GM12878 (cell line): ENCODE data around the gene CHRNE. TPM values are rescaled to one million over a fixed set of nuclear protein-coding genes. Genes with fewer than 3 reads are reported as not detected.

Experiments used
- BCL11A ChIP-seq: IDR thresholded peaks from 2 replicates; pipeline ENCODE4 v1.6.1; 2011; ENCODE audit warnings: low read depth, low read length
- BHLHE40 ChIP-seq, 2 experiments: fragments of 450-650 bp in 1 of 2; IDR thresholded peaks; 2 replicates each; pipeline ENCODE4 v1.6.1; 2011 to 2017; ENCODE audit warnings: low read depth in 2 of 2, borderline replicate concordance in 1 of 2, improper control_type of control experiment in 1 of 2, low read length in 1 of 2, mild to moderate bottlenecking in 1 of 2
- CBX5 ChIP-seq: sonication (generic); IDR thresholded peaks from 2 replicates; pipeline ENCODE4 v1.6.1; 2016; ENCODE audit warnings: low read depth, moderate library complexity, mild to moderate bottlenecking, inconsistent platforms
- CEBPZ ChIP-seq: fragments of 150-350 bp; IDR thresholded peaks from 2 replicates; pipeline ENCODE4 v1.6.1; 2016; ENCODE audit warnings: low read depth, low read length
- CHD2 ChIP-seq: IDR thresholded peaks from 2 replicates; pipeline ENCODE4 v1.6.1; 2011; ENCODE audit warnings: low read depth, low read length, improper control_type of control experiment, borderline replicate concordance
- FOS ChIP-seq: IDR thresholded peaks from 3 replicates; pipeline ENCODE4 v1.6.1; 2011; ENCODE audit warnings: borderline replicate concordance; ENCODE audit not compliant: insufficient read length; ENCODE audit errors: extremely low read depth
- KAT2A ChIP-seq: conservative IDR thresholded peaks from 2 replicates; pipeline ENCODE4 v1.6.1; 2011; ENCODE audit warnings: low read depth, low read length; ENCODE audit not compliant: control insufficient read depth
- LARP7 ChIP-seq: fragments of 450-650 bp; IDR thresholded peaks from 2 replicates; pipeline ENCODE4 v1.6.1; 2017; ENCODE audit warnings: mild to moderate bottlenecking
- MTA2 ChIP-seq: fragments of 450-650 bp; IDR thresholded peaks from 2 replicates; pipeline ENCODE4 v1.6.1; 2016; ENCODE audit warnings: low read depth, mild to moderate bottlenecking, moderate library complexity
- NFXL1 ChIP-seq: fragments of 450-650 bp; IDR thresholded peaks from 2 replicates; pipeline ENCODE4 v1.6.1; 2017; ENCODE audit warnings: antibody characterized with exemption, mild to moderate bottlenecking, borderline replicate concordance
- NFYB ChIP-seq: IDR thresholded peaks from 2 replicates; pipeline ENCODE4 v1.6.1; 2011; ENCODE audit warnings: low read depth, mild to moderate bottlenecking, low read length, improper control_type of control experiment, moderate library complexity; ENCODE audit not compliant: insufficient read depth
- POLR2AphosphoS2 ChIP-seq: IDR thresholded peaks from 2 replicates; pipeline ENCODE4 v1.6.1; 2011; ENCODE audit warnings: low read depth, mild to moderate bottlenecking, low read length, improper control_type of control experiment, moderate library complexity
- RUNX3 ChIP-seq: IDR thresholded peaks from 2 replicates; pipeline ENCODE4 v1.6.1; 2012; ENCODE audit warnings: low read length, inconsistent platforms
- SREBF1 ChIP-seq: IDR thresholded peaks from 2 replicates; pipeline ENCODE4 v1.6.1; 2012; ENCODE audit warnings: mild to moderate bottlenecking, low read length
- SRF ChIP-seq, 2 experiments: IDR thresholded peaks; 2 replicates each; pipeline ENCODE4 v1.6.1; 2011; ENCODE audit warnings: low read depth in 2 of 2, low read length in 2 of 2, mild to moderate bottlenecking in 1 of 2, moderate library complexity in 1 of 2
- polyA plus RNA-seq, 11 experiments: library from polyadenylated mRNA; depleted of rRNA in 4 of 11; unstranded in 6 of 11; stranded (reverse) in 5 of 11; fragments of >200 nt; fragmentation: Nextera tagmentation in 4 of 11; fragmentation: Illumina TruSeq in 1 of 11; extraction: Ambion mirVana in 4 of 11; extraction: Trizol in 1 of 11; gene quantifications; 1 replicate in 1 of 11; 2 replicates in 10 of 11; pipeline versions ENCODE4 v1.2.1 to v1.2.3, GENCODE V29; 2011 to 2016; ENCODE audit warnings: inconsistent platforms in 2 of 11, missing spikeins in 2 of 11, low read depth in 1 of 11
- total RNA-seq, 4 experiments: library from RNA; depleted of rRNA in 3 of 4; stranded (reverse); fragments of >200 nt in 3 of 4; fragmentation: Illumina TruSeq in 1 of 4; extraction: Trizol in 1 of 4; gene quantifications; 2 replicates each; pipeline versions ENCODE4 v1.2.1 to v1.2.3, GENCODE V29; 2013 to 2021
- TF ChIP-seq, protein P1 (sequence below): fragments of 450-650 bp; IDR thresholded peaks from 2 replicates; pipeline ENCODE4 v1.6.1; 2018; ENCODE audit warnings: mild to moderate bottlenecking, low read depth, moderate library complexity; ENCODE audit not compliant: partially characterized antibody
- TF ChIP-seq, protein P2 (sequence below): IDR thresholded peaks from 2 replicates; pipeline ENCODE4 v1.6.1; 2011; ENCODE audit warnings: borderline replicate concordance, low read depth, mild to moderate bottlenecking, moderate library complexity, mixed read lengths, low read length; ENCODE audit not compliant: insufficient read depth; ENCODE audit errors: extremely low read length
- TF ChIP-seq, protein P3 (sequence below): fragments of 450-650 bp; IDR thresholded peaks from 2 replicates; pipeline ENCODE4 v1.6.1; 2017; ENCODE audit warnings: mild to moderate bottlenecking, moderate library complexity

Gene CHRNE
- total and polyA plus RNA-seq, 10 of the 15 experiments (the other 5 are each of a cell fraction or from before 2014, with no cell fraction given), result 0.05 to 0.11 (median 0.08) TPM; not detected in 6

DNA sequence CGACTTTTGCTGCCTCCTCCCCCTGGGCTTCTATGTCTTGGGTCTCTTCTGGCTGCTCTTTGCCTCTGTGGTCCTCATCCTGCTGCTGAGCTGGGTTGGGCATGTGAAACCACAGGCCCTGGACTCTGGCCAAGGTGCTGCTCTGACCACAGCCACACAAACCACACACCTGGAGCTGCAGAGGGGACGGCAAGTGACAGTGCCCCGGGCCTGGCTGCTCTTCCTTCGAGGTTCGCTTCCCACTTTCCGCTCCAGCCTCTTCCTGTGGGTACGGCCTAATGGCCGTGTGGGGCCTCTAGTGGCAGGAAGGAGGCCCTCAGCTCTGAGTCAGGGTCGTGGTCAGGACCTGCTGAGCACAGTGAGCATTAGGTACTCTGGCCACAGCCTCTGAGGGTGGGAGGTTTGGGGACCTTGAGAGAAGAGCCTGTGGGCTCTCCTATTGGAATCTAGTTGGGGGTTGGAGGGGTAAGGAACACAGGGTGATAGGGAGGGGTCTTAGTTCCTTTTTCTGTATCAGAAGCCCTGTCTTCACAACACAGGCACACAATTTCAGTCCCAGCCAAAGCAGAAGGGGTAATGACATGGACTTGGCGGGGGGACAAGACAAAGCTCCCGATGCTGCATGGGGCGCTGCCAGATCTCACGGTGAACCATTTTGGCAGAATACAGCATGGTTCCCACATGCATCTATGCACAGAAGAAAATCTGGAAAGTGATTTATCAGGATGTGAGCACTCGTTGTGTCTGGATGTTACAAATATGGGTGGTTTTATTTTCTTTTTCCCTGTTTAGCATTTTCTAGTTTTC lies 31.5 kb upstream of the CHRNE start (continued):
- TF ChIP-seq KAT2A (no peak), BHLHE40 (IDR thresholded peaks at IDR 0.05; ENCODE audit: borderline replicate concordance in 1 of 2, low read depth in 2 of 2, low read length in 1 of 2) (peak in 1 of 2 experiments; percentile 60; a peak in 2 of 4 replicates), POLR2AphosphoS2 (peak; percentile 57; the same call in 1 of the 2 replicates), MTA2 (no peak), RUNX3 (peak; percentile 96), NFYB (no peak), NFXL1 (no peak), LARP7 (no peak), BCL11A (no peak), FOS (no peak), CHD2 (no peak), CBX5 (no peak), CEBPZ (no peak), SREBF1 (no peak), SRF (IDR thresholded peaks at IDR 0.05; ENCODE audit: low read depth in 2 of 2, low read length in 2 of 2) (no peak)
- TF ChIP-seq, protein P1, sequence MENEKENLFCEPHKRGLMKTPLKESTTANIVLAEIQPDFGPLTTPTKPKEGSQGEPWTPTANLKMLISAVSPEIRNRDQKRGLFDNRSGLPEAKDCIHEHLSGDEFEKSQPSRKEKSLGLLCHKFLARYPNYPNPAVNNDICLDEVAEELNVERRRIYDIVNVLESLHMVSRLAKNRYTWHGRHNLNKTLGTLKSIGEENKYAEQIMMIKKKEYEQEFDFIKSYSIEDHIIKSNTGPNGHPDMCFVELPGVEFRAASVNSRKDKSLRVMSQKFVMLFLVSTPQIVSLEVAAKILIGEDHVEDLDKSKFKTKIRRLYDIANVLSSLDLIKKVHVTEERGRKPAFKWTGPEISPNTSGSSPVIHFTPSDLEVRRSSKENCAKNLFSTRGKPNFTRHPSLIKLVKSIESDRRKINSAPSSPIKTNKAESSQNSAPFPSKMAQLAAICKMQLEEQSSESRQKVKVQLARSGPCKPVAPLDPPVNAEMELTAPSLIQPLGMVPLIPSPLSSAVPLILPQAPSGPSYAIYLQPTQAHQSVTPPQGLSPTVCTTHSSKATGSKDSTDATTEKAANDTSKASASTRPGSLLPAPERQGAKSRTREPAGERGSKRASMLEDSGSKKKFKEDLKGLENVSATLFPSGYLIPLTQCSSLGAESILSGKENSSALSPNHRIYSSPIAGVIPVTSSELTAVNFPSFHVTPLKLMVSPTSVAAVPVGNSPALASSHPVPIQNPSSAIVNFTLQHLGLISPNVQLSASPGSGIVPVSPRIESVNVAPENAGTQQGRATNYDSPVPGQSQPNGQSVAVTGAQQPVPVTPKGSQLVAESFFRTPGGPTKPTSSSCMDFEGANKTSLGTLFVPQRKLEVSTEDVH, result no peak
- TF ChIP-seq, protein P2, sequence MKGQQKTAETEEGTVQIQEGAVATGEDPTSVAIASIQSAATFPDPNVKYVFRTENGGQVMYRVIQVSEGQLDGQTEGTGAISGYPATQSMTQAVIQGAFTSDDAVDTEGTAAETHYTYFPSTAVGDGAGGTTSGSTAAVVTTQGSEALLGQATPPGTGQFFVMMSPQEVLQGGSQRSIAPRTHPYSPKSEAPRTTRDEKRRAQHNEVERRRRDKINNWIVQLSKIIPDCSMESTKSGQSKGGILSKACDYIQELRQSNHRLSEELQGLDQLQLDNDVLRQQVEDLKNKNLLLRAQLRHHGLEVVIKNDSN, result no peak
- TF ChIP-seq, protein P3, sequence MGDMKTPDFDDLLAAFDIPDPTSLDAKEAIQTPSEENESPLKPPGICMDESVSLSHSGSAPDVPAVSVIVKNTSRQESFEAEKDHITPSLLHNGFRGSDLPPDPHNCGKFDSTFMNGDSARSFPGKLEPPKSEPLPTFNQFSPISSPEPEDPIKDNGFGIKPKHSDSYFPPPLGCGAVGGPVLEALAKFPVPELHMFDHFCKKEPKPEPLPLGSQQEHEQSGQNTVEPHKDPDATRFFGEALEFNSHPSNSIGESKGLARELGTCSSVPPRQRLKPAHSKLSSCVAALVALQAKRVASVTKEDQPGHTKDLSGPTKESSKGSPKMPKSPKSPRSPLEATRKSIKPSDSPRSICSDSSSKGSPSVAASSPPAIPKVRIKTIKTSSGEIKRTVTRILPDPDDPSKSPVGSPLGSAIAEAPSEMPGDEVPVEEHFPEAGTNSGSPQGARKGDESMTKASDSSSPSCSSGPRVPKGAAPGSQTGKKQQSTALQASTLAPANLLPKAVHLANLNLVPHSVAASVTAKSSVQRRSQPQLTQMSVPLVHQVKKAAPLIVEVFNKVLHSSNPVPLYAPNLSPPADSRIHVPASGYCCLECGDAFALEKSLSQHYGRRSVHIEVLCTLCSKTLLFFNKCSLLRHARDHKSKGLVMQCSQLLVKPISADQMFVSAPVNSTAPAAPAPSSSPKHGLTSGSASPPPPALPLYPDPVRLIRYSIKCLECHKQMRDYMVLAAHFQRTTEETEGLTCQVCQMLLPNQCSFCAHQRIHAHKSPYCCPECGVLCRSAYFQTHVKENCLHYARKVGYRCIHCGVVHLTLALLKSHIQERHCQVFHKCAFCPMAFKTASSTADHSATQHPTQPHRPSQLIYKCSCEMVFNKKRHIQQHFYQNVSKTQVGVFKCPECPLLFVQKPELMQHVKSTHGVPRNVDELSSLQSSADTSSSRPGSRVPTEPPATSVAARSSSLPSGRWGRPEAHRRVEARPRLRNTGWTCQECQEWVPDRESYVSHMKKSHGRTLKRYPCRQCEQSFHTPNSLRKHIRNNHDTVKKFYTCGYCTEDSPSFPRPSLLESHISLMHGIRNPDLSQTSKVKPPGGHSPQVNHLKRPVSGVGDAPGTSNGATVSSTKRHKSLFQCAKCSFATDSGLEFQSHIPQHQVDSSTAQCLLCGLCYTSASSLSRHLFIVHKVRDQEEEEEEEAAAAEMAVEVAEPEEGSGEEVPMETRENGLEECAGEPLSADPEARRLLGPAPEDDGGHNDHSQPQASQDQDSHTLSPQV, result no peak
